SK-N-SH treated with all-trans-retinoic acid at 6 μM for 48 hours (cell line): ENCODE data around the gene ANTXR2.

Experiments used
- ARNTL ChIP-seq: fragments of 450-650 bp; formaldehyde crosslinking; IDR thresholded peaks from 2 replicates; pipeline ENCODE4 v1.5.0; 2020; ENCODE audit warnings: low read depth, mild to moderate bottlenecking, moderate library complexity, borderline replicate concordance
- CSDC2 ChIP-seq: fragments of 250-450 bp; sonication (Bioruptor Pico); IDR thresholded peaks from 2 replicates; pipeline ENCODE4 v1.5.0; 2020; ENCODE audit warnings: mild to moderate bottlenecking, moderate library complexity
- GLIS3 ChIP-seq: fragments of 250-450 bp; sonication (Bioruptor Pico); IDR thresholded peaks from 2 replicates; pipeline ENCODE4 v1.5.0; 2020; ENCODE audit warnings: mild to moderate bottlenecking, moderate library complexity
- ISL1 ChIP-seq: fragments of 250-450 bp; sonication (Bioruptor Pico); IDR thresholded peaks from 2 replicates; pipeline ENCODE4 v2.1.2; 2022; ENCODE audit warnings: mild to moderate bottlenecking, moderate library complexity
- TCF4 ChIP-seq: fragments of 250-450 bp; sonication (Bioruptor Pico); IDR thresholded peaks from 2 replicates; pipeline ENCODE4 v1.8.0; 2021; ENCODE audit warnings: mild to moderate bottlenecking, moderate library complexity, borderline replicate concordance
- ZFP30 ChIP-seq: fragments of 450-650 bp; formaldehyde crosslinking; IDR thresholded peaks from 2 replicates; pipeline ENCODE4 v1.5.0; 2022; ENCODE audit warnings: mild to moderate bottlenecking, moderate library complexity
- TF ChIP-seq, protein P1 (sequence below): fragments of 250-450 bp; sonication (Bioruptor Pico); IDR thresholded peaks from 2 replicates; pipeline ENCODE4 v1.8.0; 2020; ENCODE audit warnings: mild to moderate bottlenecking, moderate library complexity, borderline replicate concordance
- TF ChIP-seq, protein P2 (sequence below): fragments of 250-450 bp; sonication (Bioruptor Pico); IDR thresholded peaks from 2 replicates; pipeline ENCODE4 v1.5.1; 2020; ENCODE audit warnings: low read depth, mild to moderate bottlenecking, moderate library complexity

DNA sequence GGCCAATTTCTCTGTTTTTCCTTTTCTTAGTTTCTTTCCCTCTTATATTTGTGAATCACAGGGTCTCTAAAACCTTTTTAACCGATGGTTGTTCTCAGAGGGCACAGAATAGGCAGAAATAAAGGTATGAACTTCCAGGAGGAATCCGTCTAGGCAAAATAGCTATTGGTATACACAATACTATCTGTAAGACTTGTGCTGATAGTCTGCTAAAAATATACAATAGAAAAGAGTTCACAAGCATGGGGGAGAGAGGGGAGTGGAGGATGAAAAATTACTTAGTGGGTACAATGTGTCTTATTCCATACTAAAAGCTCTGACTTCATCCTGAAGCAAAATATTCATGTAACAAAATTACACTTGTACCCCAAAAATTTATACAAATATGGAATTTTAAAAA lies 30.2 kb downstream of the ANTXR2 start:
- TF ChIP-seq GLIS3 (CRISPR knock-in tag) (no peak), TCF4 (CRISPR knock-in tag) (no peak), ZFP30 (CRISPR knock-in tag) (no peak), CSDC2 (CRISPR knock-in tag) (no peak), ARNTL (CRISPR knock-in tag) (no peak), ISL1 (no peak)
- TF ChIP-seq, protein P1, sequence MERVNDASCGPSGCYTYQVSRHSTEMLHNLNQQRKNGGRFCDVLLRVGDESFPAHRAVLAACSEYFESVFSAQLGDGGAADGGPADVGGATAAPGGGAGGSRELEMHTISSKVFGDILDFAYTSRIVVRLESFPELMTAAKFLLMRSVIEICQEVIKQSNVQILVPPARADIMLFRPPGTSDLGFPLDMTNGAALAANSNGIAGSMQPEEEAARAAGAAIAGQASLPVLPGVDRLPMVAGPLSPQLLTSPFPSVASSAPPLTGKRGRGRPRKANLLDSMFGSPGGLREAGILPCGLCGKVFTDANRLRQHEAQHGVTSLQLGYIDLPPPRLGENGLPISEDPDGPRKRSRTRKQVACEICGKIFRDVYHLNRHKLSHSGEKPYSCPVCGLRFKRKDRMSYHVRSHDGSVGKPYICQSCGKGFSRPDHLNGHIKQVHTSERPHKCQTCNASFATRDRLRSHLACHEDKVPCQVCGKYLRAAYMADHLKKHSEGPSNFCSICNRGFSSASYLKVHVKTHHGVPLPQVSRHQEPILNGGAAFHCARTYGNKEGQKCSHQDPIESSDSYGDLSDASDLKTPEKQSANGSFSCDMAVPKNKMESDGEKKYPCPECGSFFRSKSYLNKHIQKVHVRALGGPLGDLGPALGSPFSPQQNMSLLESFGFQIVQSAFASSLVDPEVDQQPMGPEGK (CRISPR knock-in tag): no peak
- TF ChIP-seq, protein P2, sequence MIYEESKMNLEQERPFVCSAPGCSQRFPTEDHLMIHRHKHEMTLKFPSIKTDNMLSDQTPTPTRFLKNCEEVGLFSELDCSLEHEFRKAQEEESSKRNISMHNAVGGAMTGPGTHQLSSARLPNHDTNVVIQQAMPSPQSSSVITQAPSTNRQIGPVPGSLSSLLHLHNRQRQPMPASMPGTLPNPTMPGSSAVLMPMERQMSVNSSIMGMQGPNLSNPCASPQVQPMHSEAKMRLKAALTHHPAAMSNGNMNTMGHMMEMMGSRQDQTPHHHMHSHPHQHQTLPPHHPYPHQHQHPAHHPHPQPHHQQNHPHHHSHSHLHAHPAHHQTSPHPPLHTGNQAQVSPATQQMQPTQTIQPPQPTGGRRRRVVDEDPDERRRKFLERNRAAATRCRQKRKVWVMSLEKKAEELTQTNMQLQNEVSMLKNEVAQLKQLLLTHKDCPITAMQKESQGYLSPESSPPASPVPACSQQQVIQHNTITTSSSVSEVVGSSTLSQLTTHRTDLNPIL (CRISPR knock-in tag): no peak
